K562 (cell line): ENCODE measurements around the gene LRRC51. TPM values are rescaled to one million over a fixed set of nuclear protein-coding genes. Genes with fewer than 3 reads are reported as not detected.
A peak's percentile ranks its signal among the peaks of the same experiment; 100 is the strongest.

Source experiments
- ARID2 ChIP-seq: fragments of 450-650 bp; IDR thresholded peaks from 2 replicates; pipeline ENCODE4 v1.6.1; 2017; ENCODE audit warnings: antibody characterized with exemption, mild to moderate bottlenecking
- BMI1 ChIP-seq: fragments of 150-350 bp; IDR thresholded peaks from 2 replicates; pipeline ENCODE4 v1.6.1; 2014; ENCODE audit warnings: low read length
- CBFA2T3 ChIP-seq: fragments of 450-650 bp; IDR thresholded peaks from 2 replicates; pipeline ENCODE4 v1.6.1; 2017
- CCNT2 ChIP-seq: IDR thresholded peaks from 2 replicates; pipeline ENCODE4 v1.6.1; 2011; ENCODE audit warnings: borderline replicate concordance, low read depth, mild to moderate bottlenecking, moderate library complexity, mixed read lengths, low read length; ENCODE audit not compliant: insufficient read length; ENCODE audit errors: extremely low read depth
- CHD2 ChIP-seq: IDR thresholded peaks from 2 replicates; pipeline ENCODE4 v1.6.1; 2011; ENCODE audit warnings: low read depth, low read length
- FOS ChIP-seq: IDR thresholded peaks from 3 replicates; pipeline ENCODE4 v1.6.1; 2011; ENCODE audit not compliant: insufficient read length; ENCODE audit errors: extremely low read depth
- GMEB1 ChIP-seq: fragments of 250-450 bp; sonication (Bioruptor Pico); IDR thresholded peaks from 2 replicates; pipeline ENCODE4 v1.4.0; 2020; ENCODE audit warnings: mild to moderate bottlenecking
- HINFP ChIP-seq: fragments of 450-650 bp; conservative IDR thresholded peaks from 2 replicates; pipeline ENCODE4 v1.6.1; 2016; ENCODE audit warnings: missing genetic modification characterization, low read depth, mild to moderate bottlenecking, control low read depth, missing compliant biosample characterization
- KLF10 ChIP-seq: fragments of 250-450 bp; sonication (Bioruptor Pico); IDR thresholded peaks from 2 replicates; pipeline ENCODE4 v1.6.1; 2021; ENCODE audit warnings: matching md5 sums
- MEIS2 ChIP-seq: fragments of 450-650 bp; IDR thresholded peaks from 2 replicates; pipeline ENCODE4 v1.6.1; 2014; ENCODE audit warnings: mild to moderate bottlenecking; ENCODE audit not compliant: partially characterized antibody
- NR2C2 ChIP-seq, 2 experiments: fragments of 200-800 bp in 1 of 2; sonication (Bioruptor generic) in 1 of 2; sonication (generic) in 1 of 2; formaldehyde crosslinking in 1 of 2; IDR thresholded peaks; 2 replicates each; pipeline versions ENCODE4 v1.6.1 to v1.8.0; 2016 to 2022; ENCODE audit warnings: mild to moderate bottlenecking in 1 of 2, missing compliant biosample characterization in 1 of 2, missing genetic modification characterization in 1 of 2, missing genetic modification reagents in 1 of 2
- RCOR1 ChIP-seq, 2 experiments: IDR thresholded peaks; 2 replicates each; pipeline ENCODE4 v1.6.1; 2012; ENCODE audit warnings: low read depth in 2 of 2, low read length in 2 of 2, borderline replicate concordance in 1 of 2, improper control_type of control experiment in 1 of 2
- SLC30A9 ChIP-seq: fragments of 250-450 bp; sonication (Bioruptor Pico); IDR thresholded peaks from 2 replicates; pipeline ENCODE4 v1.8.0; 2022; ENCODE audit warnings: mild to moderate bottlenecking, moderate library complexity
- ZMIZ1 ChIP-seq, 2 experiments: fragments of 150-350 bp in 1 of 2; IDR thresholded peaks; 2 replicates each; pipeline ENCODE4 v1.6.1; 2012 to 2016; ENCODE audit warnings: low read depth in 2 of 2, low read length in 2 of 2, mild to moderate bottlenecking in 1 of 2, moderate library complexity in 1 of 2
- ZNF507 ChIP-seq: conservative IDR thresholded peaks from 2 replicates; pipeline ENCODE4 v1.6.1; 2017; ENCODE audit warnings: missing genetic modification characterization, missing compliant biosample characterization
- polyA plus RNA-seq, 8 experiments: library from polyadenylated mRNA; depleted of rRNA in 4 of 8; stranded (reverse) in 5 of 8; unstranded in 3 of 8; fragments of >200 nt; fragmentation: Nextera tagmentation in 2 of 8; fragmentation: Illumina TruSeq in 1 of 8; extraction: Ambion mirVana in 2 of 8; extraction: Trizol in 1 of 8; gene quantifications; 2 replicates each; pipeline versions ENCODE4 v1.2.1 to v1.2.3, GENCODE V29; 2011 to 2014; ENCODE audit warnings: inconsistent platforms in 1 of 8, missing spikeins in 1 of 8
- total RNA-seq, 7 experiments: library from RNA; depleted of rRNA in 6 of 7; stranded (reverse); fragments of >200 nt in 6 of 7; fragmentation: Illumina TruSeq in 2 of 7; extraction: Trizol in 2 of 7; gene quantifications; 2 replicates each; pipeline versions ENCODE4 v1.2.1 to v1.2.3, GENCODE V29; 2011 to 2021; ENCODE audit warnings: low replicate concordance in 1 of 7
- TF ChIP-seq, protein P1 (sequence below): fragments of 250-450 bp; sonication (Bioruptor Pico); IDR thresholded peaks from 2 replicates; pipeline ENCODE4 v1.8.0; 2022; ENCODE audit warnings: moderate library complexity, mild to moderate bottlenecking, inconsistent platforms

LRRC51 gene
- total and polyA plus RNA-seq, 9 of the 15 experiments (the other 6 are each of a cell fraction or from before 2014, with no cell fraction given) = 4.7 to 10.6 (median 5.6) TPM

DNA sequence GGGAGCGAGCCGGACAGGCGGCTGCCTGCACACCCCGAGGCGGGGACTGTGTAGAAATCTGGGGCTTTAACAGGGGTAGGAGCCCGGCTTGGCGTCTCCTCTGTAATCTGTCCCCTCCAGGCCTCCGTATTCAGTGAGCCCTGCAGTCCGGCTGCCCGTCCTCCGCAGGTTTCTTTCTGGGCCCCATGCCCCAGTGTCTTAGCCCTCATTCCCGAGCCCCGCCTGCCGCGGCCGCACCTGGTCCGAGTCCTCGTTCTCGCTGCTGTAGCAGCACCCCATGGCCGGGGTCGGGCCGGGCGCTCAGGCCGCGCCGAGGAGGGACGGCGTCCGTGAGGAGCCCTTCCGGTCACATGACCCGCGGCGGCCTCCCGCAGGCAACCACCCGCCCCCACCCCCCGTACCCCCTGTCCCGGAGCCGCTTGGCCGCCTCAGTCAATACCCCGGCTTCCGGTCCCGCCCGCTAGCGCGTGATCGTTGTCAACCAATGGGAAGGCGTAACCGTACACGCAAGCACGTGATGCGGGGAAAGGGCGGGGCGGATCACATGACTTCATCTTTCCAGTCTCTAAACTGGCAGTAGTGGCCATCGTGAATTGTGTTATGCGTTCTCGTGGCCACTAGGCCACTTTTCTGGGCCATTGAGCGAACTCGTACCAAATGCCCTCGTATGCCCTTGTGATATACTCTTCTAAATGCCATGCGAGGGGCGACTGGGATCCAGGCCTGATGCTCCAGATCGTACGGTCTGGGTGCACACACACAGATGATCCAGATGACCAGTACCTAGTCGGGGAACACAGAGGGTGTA is 22.5 kb downstream of the LRRC51 start, which contains the start of gene LAMTOR1 (continued):
- TF ChIP-seq HINFP (tag) (no peak), ZNF507 (tag) (no peak), NR2C2 (CRISPR knock-in tag; IDR thresholded peaks at IDR 0.05) (no peak), NR2C2 (tag; IDR thresholded peaks at IDR 0.05) (peak; percentile 94), CCNT2 (peak; percentile 79), MEIS2 (no peak), CHD2 (no peak), GMEB1 (CRISPR knock-in tag) (no peak), ZMIZ1 (IDR thresholded peaks at IDR 0.05; ENCODE audit: low read depth in 2 of 2, low read length in 2 of 2) (0 out of 4 replicates have a peak, but pooled peaks of 1 of the 2 experiments have one; percentile 4), CBFA2T3 (no peak; the same call in 1 of the 2 replicates), ARID2 (no peak), KLF10 (no peak), RCOR1 (IDR thresholded peaks at IDR 0.05; ENCODE audit: borderline replicate concordance in 1 of 2, low read depth in 2 of 2, low read length in 2 of 2) (peak in 1 of 2 experiments; percentile 59; a peak in 1 of 4 replicates), SLC30A9 (CRISPR knock-in tag) (0 out of 2 replicates have a peak, but pooled peaks have one; percentile 46), FOS (peak; percentile 87), BMI1 (no peak)
- TF ChIP-seq, protein P1, sequence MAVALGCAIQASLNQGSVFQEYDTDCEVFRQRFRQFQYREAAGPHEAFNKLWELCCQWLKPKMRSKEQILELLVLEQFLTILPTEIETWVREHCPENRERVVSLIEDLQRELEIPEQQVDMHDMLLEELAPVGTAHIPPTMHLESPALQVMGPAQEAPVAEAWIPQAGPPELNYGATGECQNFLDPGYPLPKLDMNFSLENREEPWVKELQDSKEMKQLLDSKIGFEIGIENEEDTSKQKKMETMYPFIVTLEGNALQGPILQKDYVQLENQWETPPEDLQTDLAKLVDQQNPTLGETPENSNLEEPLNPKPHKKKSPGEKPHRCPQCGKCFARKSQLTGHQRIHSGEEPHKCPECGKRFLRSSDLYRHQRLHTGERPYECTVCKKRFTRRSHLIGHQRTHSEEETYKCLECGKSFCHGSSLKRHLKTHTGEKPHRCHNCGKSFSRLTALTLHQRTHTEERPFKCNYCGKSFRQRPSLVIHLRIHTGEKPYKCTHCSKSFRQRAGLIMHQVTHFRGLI = no peak
